Stimulated activated CD4-positive, alpha-beta T cell treated with anti-CD3 and anti-CD28 coated beads, TNF-alpha, amount 100 ng/mL, for 24 hours (primary cell): ENCODE results near the gene GLIPR1.
"Not testable (repeated sequence)": the region's sequence is repeated elsewhere in the genome, so short reads cannot be mapped to it uniquely, and the experiment has no call there.

Experiments
- DNase-seq, 3 experiments: peaks; one replicate each; pipeline ENCODE4 v3.0.0-alpha.2; 2020; ENCODE audit warnings: low read depth in 3 of 3

GLIPR1 gene

DNA sequence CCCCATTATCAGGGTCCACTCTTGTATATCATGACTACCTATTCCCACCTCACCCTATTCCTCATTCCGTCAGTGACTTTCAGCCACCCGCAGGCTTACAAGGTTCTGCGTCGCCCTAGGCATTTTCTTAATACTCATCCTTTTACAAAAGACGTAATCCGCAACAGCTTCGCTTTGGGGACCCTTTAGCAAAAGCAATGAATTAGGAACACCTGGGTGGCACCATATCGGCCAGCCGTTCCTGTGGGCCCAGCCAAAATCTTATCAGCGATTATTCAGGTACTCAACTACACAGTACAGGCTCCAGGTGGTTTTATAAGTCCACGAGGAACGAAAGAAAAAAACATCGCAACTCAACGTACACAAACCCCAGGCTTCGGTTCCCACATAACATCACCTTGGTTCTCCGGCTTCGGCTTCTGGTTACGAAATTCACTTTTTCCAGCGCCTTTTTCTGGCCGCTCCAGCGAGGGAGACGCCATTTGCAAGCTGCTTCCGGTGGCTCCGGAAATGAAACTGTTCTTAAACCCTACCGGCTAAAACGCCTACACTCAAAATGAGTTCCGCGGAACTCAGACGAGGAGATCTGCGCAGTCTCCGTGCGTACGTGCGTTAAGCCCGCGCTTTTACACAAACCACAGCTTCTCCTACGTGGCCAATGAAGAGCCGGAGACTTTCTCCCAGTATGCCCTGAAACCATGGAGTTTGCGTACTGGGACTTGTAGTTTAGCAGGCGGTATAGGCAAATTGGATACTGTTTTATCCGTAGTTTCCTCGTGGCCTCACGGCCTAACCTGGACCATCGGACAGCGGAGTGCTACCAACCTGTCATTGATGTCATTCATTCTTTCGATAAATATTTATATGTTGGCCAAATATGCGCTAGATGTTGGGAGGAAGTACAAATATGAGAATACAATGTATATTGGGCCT, 30.8 kb downstream of the GLIPR1 start, which contains the start of gene KRR1:
Gene KRR1, minus strand, starts transcription at position 494 of the 933 bp plus-strand sequence. Its CDS starts 12 bp downstream, at position 482.
- DNase-seq: peak; percentile 78 to 86 (median 85)

DNA sequence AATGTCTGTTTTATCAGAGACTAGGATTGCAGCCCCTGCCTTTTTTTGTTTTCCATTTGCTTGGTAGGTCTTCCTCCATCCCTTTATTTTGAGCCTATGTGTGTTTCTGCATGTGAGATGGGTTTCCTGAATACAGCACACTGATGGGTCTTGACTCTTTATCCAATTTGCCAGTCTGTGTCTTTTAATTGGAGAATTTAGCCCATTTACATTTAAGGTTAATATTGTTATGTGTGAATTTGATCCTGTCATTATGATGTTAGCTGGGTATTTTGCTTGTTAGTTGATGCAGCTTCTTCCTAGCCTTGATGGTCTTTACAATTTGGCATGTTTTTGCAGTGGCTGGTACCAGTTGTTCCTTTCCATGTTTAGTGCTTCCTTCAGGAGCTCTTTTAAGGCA, 40.7 kb downstream of the GLIPR1 start:
- not testable (repeated sequence) for DNase-seq

DNA sequence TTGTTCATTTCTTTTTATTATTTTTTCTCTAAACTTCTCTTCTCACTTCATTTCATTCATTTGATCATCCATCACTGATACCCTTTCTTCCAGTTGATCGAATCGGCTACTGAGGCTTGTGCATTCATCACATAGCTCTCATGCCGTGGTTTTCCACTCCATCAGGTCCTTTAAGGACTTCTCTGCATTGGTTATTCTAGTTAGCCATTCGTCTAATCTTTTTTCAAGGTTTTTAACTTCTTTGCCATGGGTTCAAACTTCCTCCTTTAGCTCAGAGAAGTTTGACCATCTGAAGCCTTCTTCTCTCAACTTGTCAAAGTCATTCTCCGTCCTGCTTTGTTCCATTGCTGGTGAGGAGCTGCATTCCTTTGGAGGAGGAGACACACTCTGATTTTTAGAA, 41.6 kb downstream of the GLIPR1 start:
- DNase-seq: not testable (repeated sequence)

DNA sequence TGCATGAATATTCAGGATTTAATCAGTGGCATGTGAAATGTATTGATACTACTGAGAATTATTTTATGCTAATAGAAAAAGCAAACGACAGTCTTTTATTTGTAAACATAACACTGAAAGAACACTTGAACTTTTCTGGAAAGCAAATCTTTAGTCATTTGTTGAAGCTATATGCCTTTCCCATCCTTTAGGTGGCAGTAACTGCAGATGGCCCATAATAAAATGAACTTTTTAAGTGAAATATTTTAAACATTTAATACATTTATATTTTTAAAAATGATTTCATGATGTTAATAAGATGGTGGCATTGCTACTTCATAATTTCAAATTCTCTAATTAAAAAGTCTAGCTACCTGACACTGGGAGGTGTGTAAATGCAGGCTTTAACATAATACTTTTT, 44.7 kb downstream of the GLIPR1 start:
- DNase-seq: no peak

DNA sequence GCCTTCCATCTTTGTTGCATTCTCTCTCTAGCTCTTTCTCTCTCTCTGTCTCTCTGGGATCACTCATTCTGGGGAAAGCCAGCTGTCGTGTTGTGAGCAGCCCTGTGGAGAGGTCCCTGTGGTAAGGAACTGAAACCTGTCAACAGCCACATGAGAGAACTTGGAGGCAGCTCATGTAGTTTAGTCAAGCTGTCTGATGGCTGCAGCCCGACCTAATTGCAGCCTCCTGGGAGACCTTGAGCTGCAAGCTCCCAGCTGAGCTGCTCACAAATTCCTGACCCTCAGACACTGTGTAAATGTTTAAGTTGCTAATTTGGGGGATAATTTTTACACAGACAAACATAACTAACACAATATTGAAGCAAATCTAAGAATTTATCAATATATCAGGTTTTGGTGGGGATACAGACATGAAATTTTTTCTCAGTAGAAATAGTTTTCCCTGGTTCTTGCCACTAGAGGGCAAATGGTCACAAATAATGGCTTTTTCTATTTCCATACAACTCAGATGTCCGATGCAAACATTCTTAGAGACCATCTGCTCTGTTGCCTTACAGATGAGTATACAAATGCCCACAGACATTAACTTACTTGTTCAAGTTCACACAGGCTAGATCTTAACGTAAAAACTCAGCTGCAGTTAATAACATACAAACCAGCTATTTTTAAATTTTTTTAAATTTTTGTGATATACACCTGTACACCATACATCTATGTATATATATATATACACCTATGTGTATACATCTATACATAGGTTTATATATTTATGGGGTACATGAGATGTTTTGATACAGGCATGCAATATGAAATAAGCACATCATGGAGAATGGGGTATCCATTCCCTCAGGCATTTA, 46.3 kb downstream of the GLIPR1 start:
- no peak for DNase-seq

DNA sequence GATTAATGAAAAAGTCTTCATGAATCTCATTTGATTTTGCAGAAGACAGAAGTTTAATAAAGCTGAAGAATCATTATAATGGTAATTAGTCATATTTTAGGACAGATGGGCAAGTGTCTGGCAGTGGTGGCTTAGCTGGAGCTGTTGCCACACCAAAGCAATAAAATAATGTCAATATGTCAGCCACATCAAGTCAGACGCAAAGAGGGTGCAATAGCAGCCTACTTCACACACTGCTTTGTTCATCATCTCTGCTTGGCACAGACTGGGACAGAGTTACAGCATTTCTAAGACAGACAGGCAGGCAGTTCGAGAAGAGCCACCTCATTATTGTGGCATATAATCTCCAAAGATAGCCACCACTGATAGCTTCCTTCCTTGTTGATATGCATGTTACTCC, 47.7 kb downstream of the GLIPR1 start:
- no peak for DNase-seq

DNA sequence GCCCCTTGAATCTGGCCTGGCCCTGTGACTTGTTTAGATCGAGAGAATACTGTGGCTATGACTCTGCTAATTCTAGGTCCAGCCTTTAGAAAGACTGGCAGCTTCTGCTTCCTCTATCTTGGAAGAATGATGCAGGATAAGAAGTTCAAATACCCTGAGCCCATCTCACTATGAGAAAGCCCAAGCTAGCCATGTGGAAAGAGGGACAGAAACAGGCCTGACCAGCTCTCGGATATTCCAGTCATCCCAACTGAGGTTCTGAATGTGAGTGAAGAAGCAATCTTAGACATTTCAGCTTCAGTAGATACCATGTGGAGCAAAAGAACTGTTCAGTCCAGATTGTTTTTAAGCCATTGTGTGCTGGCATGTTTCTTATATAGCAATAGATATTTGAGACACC, 48.1 kb downstream of the GLIPR1 start:
- DNase-seq: no peak

DNA sequence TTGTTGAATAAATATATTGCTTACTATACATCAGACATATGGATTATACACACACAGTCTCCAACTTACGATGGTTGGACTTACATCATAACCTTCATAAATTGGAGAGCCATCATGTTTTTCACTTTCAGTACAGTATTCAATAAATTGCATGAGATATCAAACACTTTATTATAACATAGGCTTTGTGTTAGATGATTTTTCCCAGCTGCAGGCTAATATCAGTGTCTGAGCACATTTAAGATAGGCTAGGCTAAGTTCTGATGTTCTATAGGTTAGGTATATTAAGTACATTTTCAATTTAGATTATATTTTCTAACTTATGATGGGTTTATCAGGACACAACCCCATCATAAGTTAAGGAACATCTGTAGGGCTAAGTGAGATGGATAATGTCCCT, 48.8 kb downstream of the GLIPR1 start:
- DNase-seq: no peak

DNA sequence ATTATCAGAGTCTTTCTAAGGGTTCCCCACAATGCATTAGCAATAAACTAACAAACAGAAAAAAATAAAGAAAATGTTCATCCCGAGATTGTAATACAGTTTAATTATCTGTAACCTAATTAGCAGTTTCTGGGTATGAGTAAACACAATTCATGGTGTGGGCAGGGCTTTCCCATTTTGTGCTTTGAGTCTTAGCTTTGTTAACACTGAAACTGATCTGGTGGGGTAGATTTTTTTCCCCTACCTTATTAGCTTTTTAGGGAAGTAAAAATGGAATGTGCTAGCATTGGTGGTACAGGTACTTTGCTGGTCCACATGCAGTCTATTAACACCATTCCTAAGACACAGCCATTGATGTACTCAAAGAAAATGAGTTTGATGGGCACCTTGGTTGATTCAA, 49.3 kb downstream of the GLIPR1 start:
- no peak for DNase-seq

DNA sequence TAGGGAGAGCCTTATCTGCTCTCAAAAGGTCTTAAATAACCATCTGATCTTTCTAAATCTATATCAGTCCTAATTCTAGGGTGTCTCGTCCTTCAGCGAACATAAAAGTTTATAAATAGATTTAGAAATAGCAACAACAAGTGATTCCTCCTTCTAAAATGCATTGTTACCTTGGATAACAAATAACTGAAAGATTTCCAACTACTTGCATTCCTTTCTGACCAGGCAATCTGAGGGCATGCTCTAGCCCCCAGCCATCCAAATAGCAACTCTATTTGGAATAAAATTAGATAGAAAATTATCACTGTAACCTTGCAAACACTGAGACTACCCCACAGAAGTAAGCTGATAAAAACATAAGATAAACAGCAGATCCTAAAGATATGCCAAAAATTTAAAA, 52.7 kb downstream of the GLIPR1 start:
- no peak for DNase-seq

DNA sequence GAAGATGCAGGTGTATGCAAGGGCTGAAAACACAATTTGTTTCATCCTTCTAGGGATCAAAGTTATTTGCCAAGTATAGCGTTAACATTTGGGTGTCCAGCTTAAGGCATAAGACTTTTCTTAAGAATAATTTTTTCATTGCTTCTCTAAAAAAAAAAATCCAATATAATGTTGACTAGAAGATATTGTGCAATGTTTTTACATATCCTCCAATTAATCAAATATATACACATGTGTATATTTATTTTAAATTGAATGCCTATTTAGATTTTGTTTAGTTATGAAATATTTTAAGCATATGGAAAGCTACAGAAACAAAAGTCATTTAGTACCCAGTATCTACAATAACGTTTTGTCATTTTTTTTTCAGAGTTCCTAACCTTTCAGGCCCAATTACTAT, 59.3 kb downstream of the GLIPR1 start:
- no peak for DNase-seq

DNA sequence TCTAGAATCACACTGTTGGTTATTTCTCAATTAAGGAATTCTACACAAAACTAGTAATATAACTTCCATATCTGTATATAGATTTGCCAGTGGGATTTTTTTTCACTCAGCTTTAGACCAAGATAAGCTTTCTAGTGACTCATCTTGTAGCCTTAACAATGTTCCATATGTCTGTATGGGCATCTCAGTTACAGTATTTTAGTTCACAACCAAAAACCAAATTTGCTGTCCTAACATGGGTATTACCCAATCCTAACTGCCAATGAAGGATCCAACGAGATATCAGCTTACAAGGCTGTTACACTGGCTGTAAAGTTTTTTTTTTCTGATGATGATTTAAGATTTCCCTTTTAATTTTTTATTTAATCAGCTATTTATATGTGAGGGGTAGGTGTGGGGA, 62.4 kb downstream of the GLIPR1 start:
- no peak for DNase-seq

DNA sequence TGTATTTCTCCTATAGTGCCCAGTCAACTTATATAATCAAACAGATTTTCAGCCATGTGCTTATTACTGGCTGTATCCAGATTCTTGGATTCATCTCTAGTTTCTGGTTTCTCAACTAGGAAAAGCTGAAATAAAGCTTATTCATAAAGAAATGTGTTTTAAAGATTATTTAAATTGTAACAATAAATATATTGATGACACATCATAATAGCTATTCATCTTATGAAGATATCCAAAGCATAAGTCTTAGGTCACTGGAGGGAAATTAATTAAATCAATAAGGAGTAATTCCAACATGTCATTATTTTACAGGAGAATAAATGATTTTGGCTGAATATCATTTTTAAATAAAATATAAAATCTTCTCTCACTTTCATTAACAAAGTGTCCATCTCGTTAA, 63.0 kb downstream of the GLIPR1 start:
- no peak for DNase-seq

DNA sequence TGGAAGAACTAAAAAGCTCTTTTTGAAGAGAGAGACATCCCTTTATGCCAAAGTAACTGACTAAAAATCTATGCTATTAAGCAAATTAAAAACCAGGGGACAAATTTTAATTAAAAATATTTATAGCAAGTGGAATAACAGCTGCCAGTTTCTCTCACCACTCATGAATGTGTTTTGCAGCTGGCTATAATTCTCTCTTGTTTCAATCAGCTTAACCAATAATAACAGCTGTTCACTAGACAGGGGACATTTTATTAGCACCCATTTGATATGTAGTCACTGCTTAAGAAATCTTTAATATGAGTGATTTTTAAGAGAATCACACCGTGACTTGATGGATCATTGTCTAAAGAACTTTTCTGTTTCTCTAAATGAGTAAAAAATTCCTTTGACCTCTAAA, 65.1 kb downstream of the GLIPR1 start:
- DNase-seq: no peak

DNA sequence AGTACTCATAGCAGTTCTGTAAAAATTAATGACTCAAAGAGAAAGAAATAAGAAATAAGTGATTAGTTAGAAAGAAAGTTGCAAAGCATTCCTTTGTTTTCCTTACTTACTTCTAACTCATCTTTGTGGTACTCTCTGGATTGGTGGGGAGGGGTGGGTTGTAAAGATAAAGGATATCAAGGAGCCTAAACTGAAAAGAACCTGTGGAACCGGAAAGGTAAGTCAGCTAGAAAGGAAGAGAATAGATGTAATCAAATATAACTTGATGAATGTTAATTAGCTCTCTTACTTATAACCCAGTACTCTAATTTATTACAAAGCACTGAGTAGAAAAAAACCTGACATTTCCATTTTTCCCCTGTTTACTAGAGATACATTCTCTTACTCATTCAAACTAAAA, 68.3 kb downstream of the GLIPR1 start:
- DNase-seq: no peak

DNA sequence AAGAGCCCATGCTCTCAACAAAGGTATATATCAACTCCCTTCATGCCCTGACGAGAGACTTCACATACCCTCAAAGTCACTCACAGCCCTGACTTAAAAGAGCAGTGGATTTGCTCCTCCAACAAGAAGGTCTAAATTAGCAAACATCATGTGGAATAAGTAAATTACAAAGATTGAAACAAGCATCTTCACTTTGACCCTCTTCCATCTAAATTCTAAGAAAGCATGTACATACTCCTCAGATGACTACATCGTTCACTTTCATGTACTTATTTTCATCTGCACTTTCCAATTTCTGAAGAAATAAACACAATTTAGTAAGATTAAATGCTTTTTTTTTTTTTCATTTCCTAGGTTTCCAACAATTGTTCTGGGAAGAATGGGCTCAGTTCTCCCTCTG, 69.4 kb downstream of the GLIPR1 start:
- DNase-seq: no peak

DNA sequence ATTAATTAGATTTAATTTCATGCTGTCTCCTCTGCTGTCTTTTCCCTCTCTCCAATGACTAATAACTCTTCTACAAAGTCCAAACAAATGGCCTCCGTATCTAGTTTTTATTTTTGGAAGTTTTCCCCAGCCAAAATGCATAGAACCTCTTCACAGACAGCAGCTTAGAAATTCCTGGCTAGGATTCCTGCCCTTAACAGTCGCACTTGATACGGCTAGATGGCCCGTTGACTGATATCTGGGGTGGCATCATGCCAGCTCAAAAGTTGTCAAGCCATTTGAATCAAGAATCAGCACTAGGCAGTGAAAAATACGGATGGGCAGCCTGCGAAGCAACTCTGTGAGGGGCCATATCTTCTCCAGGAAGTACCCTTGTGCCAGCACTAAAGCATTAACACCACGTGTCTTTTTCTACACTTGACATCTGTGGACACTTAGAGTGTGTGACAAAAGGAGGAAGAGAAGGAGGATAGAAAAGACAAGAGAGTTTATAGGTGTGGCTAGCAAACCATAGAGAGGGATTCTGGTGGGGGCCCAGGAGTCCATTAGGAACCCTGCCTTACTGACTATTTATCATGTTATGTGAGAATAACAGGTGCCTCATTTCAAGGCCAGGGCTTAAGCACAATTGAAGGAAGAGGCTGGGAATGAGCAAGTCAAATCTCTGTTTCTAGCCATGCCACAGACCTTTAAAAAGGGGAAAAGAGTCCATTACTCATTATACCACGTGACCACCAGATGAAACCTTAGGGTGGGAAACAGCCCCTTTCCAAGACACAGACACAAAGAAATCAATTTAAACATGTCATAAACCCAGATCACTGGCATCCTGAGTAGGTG, 70.1 kb downstream of the GLIPR1 start:
- DNase-seq: no peak

DNA sequence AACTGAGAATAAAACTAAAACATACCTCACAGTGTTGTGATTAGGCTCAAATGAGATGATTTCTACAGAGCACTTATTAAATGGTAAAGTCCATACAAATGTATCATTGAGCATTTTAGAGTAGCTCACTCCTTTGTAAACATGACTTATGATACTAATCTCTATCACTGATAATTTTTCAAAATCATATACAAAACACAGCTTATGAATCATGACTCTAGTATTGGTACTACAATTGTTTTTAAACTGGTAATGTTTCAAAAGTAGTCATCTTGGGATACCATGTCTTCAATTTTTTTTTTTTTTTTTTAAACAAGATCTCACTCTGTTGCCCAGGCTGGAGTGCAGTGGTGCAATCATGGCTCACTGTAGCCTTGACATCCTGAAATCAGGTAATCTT, 70.9 kb downstream of the GLIPR1 start:
- no peak for DNase-seq

DNA sequence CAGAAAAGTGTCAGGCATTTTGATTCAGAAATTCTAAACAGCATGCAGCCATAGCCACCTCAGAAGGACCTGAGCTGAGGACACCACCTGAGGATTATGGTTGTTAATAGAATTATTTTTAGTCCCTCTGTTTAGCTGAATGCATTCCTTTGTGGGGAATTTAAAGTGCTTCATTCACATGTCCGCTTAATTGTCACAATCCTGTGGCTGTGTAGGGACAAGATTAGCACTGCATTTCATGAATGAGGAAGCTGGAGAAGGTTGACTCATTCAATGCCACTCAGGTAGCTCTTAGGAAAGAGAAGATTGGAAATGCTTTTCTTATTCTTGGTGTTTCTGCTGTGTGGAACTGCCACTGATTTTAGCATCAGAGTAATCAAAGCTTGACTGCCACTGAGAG, 72.8 kb downstream of the GLIPR1 start:
- no peak for DNase-seq
